ENCODE measurements around the gene ZNF502.
A peak's percentile ranks its signal among the peaks of the same experiment; 100 is the strongest.
"Not testable (repeated sequence)": the region's sequence is repeated elsewhere in the genome, so short reads cannot be mapped to it uniquely, and the experiment has no call there.

ZNF502 gene

DNA sequence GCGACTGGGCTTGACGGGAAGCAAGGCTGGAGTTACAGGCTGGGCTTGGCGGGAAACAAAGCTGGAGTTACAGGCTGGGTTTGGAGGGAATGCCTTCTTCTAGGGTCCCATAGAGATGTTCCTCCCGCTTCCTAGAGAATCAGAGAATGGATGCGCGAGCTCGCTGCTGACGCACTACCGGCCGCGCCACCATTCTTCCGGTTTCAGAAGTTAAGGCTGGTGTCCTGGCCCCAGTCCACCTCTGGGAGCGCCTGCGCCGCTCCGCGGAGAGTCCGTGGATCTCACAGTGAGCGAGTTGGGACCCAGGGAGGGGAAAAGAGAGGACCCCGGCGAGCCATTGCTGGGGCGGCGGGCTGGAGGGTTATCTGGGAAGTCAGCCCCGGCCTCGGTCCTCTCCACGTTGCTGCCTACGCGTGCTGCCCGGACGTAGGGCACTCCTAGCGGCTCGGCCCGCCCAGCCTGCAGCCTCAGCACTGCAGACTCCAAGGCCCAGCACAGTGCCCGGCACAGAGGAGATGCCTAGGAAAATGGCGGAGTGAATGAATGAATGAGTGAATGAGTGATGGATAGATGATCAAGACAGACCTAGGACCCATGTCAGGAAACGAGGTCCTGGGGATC lies at the start of gene ZNF502:
TSS of gene ZNF502 (plus strand) at position 206 of the 621 bp plus-strand sequence. CDS start 7,602 bp downstream, outside the sequence.
- peak; percentile 57 to 72 for DNase-seq

DNA sequence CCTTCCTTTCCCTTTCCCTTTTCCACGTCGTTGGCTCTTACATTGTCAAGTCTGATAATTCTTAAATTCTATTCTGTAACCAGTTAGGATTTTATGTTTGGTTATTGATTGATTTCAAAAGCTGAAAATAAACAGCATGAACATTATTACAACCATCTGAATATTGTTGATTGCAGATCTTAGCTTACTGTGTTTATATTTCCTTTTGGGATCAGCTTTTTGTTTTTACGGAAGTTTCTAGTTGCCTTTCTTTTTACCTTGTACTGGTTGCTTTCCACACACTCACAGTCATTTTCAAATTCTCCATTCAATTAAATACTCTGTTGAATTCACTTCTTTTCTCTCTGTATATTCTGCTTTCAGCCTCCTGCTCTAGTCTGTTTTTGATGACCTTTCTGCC lies 47.3 kb upstream of the ZNF502 start:
- DNase-seq = no peak

- DNase-seq = no peak
Observed at GRCh38 chr3:44666346-44666745, 46.1 kb upstream of the ZNF502 start.

- no peak for DNase-seq
Observed at GRCh38 chr3:44669760-44670159, 42.7 kb upstream of the ZNF502 start.

GRCh38 chr3:44673466-44673865 lies 39.0 kb upstream of the ZNF502 start:
- not testable (repeated sequence) for DNase-seq

DNA sequence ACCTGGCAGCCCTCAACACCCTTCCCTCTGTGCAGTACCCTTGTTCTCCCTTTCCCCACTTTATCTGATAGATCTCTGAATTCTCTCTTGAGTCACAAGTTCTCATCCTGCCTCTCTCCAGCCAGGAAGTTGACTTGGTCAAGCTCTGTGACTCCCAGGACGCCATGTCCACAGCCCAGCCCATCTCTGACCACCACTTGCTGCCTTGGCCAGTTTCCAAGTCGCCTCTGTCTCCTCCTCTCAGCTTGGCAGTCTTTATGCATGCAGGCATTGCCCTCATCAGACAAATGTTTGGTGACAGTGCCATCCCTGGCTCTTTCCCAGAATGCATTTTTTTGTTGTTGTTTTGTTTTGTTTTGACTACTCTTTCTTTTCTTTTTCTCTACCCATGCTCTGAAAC lies 38.2 kb upstream of the ZNF502 start:
- DNase-seq = no peak

DNA sequence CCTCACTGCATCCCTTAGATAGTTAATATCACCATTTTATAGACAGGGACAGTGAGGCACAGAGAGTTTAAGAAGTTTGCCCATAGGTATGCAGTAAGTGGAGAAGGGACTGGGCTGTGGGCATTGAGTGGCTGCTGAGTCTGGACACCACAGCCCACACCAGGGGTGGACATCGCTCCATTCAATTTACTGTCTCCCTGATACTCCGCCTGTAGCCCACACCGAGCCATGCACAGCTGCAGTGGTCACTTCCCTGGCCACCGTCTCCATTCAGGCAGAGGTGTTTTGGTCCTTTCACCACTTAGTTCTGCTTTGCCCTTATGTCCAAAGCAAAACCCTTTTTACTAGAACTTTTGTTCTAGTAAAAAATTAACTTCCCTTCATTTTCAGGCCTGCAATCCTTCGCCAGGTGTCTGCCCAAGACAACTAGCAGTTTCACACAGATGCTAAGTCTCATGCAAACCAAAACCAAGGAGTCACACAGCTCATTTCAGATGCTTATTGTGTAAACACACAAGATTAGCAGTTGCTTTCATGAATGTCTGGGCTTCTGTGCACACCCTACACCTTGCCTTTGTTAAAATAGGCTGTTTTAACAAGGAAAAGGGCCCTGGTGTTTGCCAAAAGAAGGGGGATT lies 33.9 kb upstream of the ZNF502 start:
- no peak for DNase-seq

- DNase-seq = no peak
Observed at GRCh38 chr3:44680921-44681455, 31.5 kb upstream of the ZNF502 start.

GRCh38 chr3:44682182-44682896 lies 30.1 kb upstream of the ZNF502 start:
- DNase-seq = no peak

- peak; percentile 49 to 74 for DNase-seq
Observed at GRCh38 chr3:44685128-44685800, 27.2 kb upstream of the ZNF502 start.

- DNase-seq = no peak
Observed at GRCh38 chr3:44687898-44688297, 24.6 kb upstream of the ZNF502 start.

GRCh38 chr3:44721231-44722102 lies 9.0 kb downstream of the ZNF502 start:
- DNase-seq = no peak

- no peak for DNase-seq
Observed at GRCh38 chr3:44722103-44722401, 9.6 kb downstream of the ZNF502 start.

DNA sequence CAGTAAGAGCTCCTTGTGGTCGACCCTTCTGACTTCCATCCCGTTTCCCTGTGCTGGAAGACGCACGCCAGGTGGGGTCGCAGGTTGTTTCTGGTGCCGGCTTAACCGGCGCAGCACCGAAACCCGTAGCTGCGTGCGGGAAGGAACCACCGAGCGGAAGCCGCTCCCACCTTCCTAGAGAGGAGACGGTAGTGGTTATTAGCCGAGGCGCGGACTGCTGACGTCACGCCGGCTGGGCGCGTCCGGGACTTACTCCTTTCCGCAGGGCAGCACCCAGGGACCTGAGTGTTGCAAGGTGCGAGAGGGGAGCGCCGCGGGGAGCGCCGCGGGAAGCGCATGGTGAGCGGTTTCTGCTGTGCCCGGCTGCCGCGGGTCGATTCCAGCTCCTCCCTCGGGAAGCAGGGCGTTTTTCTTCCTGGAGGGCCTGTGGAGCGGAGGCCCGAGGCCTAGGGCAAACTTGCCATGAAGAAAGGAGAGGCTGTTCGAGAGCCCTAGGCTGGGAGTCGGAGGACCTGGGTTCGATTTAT lies 17.0 kb downstream of the ZNF502 start, which contains the start of gene ZNF501:
TSS of gene ZNF501 (plus strand) at position 252 of the 527 bp plus-strand sequence. CDS start 4,787 bp downstream, outside the sequence.
- peak; percentile 86 to 90 for DNase-seq

GRCh38 chr3:44734646-44735168 lies 22.2 kb downstream of the ZNF502 start:
- DNase-seq = no peak

DNA sequence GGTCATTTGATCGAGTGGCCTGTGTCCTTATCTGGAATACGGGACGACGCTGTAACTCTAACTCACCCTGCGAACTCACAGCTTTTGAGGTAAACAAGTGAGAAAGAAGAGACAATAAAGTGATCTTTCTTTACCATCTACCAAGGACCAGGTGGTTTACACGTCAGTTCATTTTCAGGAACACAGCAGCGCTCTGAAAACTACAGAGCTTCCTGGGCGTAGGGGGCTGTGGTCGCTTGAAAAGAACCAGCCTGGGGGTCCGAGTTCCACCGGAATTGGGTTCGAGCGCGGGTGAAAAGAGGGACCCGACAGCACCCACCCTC lies 48.6 kb downstream of the ZNF502 start:
- no peak for DNase-seq

DNA sequence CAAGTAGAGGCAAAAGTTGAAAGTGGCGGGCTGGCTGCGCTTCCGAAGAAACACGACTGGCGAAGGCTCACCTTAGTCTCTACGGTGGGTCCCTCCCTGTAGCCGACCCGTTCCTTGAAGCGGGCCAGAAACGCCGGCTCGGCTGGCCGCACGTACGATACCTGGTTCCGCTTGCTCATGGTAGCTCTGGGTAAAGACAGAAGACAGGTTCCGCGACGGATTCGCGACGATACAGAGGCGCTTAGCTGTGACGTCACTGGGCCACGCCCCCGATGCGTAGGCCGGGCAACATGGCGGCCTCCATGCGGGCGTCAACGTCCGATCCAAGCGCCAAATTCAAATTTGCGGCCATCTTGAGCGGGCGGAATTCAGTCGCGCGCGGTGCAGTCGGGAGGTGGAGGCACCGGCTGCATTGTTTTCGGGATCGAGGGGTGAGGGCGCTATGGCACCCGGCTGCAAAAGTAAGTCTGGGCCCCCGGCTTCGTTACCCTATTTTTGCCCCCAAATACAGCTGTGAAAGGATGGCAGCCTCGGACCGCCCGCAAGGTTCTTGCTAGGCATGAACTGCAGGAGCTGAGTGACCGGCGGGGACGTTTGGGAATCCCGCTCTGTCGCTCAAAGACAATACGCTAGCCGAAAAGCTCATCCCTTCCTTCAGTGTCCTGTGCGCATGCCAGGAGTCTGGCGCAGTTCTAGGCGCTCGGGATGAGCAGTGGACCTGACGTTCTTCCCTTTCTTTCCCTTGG lies 49.1 kb downstream of the ZNF502 start, which contains the start of the genes KIAA1143 and KIF15:
TSS of gene KIAA1143 (minus strand) at position 196 of the 746 bp plus-strand sequence. CDS start at position 179, 17 bp downstream.
TSS of gene KIF15 (plus strand) at position 371 of the 746 bp plus-strand sequence. CDS start at position 443, 72 bp downstream.
- peak; percentile 94 to 96 for DNase-seq

DNA sequence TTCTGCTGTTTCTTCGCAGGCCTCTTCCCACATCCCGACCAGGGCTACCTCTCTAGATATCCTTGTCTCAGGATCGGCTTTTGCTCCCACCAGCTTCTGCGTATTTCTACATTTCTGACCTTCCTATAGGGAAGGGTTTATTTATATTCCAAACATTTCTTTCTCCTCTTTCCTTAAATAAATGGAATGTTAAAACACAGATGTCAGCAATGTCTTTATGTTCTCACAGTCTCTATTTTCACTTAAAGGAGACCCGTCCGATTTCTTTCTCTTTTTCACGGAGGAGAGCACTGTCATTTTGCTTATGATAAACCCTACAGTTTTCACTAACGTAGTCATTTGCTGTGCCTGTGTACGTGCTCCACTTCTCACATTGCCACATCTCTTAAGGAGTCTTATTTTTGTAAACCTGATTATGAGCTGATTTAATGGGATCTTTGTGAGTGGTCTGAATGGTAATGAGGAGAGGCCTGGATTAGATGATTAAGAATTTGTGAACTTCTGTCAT lies 49.8 kb downstream of the ZNF502 start:
- no peak for DNase-seq

- no peak for DNase-seq
Observed at GRCh38 chr3:44762690-44763089, 50.2 kb downstream of the ZNF502 start.

GRCh38 chr3:44764248-44764647 lies 51.8 kb downstream of the ZNF502 start:
- DNase-seq = no peak

All from CD4-positive, alpha-beta T cell treated with Interleukin-1 beta for 1 hour (primary cell).